GM21737 (cell line): ENCODE data around the gene PCIF1.
"Not testable (repeated sequence)": the region's sequence is repeated elsewhere in the genome, so short reads cannot be mapped to it uniquely, and the experiment has no call there.

Source experiments
- ATAC-seq: cut with Tn5 transposase; IDR thresholded peaks from one replicate; pipeline ENCODE4 v1.9.1; 2021; ENCODE audit warnings: mild to moderate bottlenecking, moderate library complexity; ENCODE audit not compliant: unreplicated experiment

The PCIF1 gene

DNA sequence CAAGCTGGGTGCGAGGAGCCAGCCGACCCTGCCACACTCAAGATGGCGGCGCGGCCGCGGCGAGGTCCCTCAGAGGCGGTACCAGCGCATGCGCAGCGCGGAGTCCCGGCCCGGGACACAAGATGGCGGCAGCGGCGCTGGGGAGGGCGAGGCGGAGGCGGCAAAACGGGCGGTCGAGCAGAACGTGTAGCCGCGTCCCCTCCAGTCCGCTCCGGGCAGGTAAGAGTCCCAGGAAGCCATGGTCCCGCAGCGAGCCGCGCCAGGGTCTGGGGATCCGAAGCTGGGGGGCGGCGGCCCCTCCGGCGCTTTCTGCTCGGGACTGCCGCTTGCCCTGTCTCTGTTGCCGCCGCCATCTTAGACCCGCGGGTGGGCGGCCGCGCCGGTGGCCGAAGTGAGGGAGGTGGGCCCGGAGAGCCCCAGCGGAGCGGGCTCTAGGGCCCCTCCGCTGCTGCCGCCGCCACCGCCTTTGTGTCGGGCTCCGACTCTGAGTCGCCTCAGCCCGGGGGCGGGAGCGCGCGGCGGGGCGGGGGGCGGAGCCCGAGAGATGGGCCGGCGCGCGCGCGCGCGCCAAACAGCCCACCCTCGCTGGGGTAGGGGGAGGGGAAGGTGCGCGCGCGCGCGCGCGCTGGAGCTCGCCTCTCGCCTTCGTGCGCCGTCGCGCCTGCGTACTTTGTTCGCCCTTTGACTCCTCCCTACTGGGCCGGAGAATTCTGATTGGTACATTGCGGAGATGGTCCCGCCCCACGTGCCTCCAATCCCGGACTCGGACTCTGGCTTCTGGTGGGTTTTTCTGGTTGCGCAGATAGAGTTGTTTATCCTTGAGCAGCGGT lies at the start of gene PCIF1:
Gene PCIF1, plus strand, starts transcription at position 98 of the 830 bp plus-strand sequence. CDS start 4,317 bp downstream, outside the sequence.
- peak; percentile 74 for ATAC-seq

DNA sequence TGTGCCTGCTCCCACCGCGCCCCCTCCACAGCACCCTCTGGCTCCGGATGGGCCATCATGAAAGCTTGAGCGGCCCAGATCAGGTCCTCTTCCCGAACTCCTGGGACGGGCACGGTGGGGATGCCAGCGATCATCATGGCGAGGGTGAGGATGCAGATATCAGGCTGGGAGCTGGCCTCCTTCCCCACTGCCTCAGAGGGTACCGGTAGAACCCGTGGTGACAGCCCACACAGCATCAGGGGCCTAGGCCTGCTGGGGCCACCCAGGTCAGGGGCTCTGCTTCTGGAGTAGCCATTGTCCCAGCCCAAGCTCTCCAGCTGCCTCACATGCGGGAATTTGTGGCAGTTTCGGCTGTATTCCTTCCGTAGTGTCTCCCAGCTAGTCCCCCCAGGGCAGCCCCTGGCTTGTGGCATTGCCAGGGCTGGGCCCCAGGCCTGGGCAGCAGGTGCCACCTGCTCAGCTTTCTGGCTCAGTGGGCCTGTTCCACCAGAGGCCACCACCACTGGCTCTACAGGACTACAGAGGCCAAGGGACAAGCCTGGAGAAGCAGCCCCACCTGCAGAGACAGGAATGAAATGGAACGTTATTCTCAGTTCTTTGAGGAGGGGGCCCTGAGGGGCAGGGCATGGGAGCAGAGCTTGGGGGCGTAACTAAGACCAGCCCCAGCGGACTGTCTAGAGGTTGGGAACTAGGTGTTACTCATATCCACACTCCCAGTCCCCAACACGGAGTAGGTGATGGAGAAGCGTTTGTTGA lies 47.7 kb upstream of the PCIF1 start:
- no peak for ATAC-seq

DNA sequence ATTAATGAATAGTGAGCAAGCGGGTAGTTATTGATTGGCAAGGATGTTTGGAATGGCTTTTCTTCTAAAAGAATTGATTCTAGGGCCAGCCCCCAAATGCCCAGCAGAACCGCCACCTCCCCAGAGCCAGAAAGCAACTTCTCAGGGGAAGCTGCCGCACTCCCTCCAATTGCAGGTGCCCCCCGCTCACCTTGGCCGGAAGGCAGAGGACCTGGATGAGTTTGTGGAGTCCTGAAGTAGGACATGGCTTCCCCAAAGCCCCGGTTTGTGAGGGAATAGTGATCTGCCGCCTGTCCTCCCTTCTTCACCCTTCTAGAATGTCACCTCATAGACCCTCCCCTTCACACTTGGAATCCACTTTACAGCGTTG lies 47.2 kb upstream of the PCIF1 start, which contains the start of gene SPATA25:
Gene SPATA25, minus strand, starts transcription at position 277 of the 370 bp plus-strand sequence. Its CDS starts 32 bp downstream, at position 245.
- ATAC-seq, result no peak

DNA sequence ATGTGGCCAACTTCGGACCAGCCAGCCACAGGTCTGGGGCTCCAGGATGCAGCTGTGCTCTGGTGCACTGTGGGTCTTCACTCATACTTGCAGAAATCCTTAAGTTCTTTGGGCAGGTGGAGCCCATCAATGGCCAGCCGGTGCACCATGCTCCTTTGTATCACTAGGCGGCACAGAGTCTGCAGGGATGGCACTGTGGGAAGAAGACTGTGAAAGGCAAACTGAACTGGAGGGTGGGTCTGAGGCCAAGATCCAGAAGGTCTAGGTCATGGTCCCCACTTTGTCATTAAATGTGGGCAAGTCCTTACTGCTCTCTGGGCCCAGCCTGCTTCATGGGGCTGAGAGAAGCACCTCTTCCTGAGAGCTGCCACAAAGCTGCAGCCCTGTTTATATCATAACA lies 45.8 kb upstream of the PCIF1 start:
- ATAC-seq, result no peak

DNA sequence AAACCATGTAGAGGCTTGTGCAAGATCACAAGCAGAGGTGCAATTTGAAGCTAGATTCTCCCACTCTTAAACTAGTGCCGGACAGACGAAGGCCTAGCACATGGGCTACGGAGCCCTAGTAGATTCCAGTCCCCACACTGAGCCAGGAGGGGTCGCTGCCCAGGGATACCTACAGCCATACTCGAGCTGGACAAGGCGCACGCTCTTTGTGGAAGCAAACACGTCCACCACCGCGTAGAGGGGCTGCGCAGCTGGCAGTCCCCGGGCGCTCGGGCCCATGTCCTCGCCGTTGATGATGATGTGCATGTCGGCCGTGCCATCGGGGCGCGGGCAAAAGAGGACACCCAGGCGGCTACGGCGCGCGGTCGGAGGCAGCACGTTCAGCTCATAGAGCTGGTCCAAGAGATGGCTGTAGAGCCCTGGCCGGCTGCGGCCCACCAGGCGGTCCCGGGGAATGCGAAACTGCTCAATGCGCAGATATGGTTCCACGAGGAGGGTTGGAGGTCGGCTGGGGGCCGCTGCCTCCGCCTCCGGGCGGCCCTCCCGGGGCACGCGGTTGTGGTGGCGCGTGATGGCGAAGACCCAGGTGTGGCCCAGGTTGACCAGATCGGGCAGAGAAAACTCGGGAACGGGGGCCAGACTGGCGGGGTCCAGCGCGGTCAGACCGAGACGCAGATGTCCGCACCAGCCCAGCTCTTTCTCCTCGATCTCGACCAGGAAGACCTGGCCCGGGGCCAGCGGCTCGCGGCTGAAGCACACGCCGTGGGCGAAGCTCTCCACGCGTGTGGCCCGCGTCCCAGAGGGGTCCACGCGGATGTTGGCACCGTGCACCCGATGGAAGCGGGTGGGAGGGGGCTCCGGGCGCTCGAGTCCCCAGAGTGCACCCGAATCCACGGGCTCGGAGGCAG lies 44.2 kb upstream of the PCIF1 start:
- no peak for ATAC-seq

DNA sequence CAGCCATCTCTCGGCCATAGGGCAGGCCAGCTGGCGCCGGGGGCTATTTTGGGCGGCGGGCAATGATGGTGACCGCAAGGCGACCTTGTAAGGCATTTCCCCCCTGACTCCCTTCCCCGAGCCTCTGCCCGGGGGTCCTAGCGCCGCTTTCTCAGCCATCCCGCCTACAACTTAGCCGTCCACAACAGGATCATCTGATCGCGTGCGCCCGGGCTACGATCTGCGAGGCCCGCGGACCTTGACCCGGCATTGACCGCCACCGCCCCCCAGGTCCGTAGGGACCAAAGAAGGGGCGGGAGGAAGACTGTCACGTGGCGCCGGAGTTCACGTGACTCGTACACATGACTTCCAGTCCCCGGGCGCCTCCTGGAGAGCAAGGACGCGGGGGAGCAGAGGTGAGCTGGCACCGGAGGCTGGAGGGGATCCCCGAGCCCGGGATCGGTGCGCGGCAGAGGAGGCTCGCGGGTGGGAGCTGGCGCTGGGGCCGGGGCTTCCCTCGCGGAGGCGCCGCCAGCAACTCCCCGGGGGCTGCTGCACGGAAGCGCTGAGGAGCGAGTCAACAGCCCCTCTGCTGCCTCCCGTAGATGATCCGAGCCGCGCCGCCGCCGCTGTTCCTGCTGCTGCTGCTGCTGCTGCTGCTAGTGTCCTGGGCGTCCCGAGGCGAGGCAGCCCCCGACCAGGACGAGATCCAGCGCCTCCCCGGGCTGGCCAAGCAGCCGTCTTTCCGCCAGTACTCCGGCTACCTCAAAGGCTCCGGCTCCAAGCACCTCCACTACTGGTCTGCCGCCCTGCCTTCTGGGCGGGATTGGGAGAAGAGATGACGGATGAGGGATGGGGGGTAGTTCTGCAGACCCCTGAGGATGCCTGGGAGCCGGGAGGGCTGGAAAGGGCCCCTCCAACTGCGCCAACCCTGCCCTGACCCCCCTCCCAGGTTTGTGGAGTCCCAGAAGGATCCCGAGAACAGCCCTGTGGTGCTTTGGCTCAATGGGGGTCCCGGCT lies 43.2 kb upstream of the PCIF1 start, which contains the start of the genes CTSA and NEURL2:
Gene CTSA, plus strand, starts transcription at position 351 of the 999 bp plus-strand sequence. Its CDS starts 234 bp downstream, at position 585.
Gene NEURL2, minus strand, starts transcription at position 224 of the 999 bp plus-strand sequence. Its CDS starts 217 bp downstream, at position 7.
- ATAC-seq, result peak; percentile 62

DNA sequence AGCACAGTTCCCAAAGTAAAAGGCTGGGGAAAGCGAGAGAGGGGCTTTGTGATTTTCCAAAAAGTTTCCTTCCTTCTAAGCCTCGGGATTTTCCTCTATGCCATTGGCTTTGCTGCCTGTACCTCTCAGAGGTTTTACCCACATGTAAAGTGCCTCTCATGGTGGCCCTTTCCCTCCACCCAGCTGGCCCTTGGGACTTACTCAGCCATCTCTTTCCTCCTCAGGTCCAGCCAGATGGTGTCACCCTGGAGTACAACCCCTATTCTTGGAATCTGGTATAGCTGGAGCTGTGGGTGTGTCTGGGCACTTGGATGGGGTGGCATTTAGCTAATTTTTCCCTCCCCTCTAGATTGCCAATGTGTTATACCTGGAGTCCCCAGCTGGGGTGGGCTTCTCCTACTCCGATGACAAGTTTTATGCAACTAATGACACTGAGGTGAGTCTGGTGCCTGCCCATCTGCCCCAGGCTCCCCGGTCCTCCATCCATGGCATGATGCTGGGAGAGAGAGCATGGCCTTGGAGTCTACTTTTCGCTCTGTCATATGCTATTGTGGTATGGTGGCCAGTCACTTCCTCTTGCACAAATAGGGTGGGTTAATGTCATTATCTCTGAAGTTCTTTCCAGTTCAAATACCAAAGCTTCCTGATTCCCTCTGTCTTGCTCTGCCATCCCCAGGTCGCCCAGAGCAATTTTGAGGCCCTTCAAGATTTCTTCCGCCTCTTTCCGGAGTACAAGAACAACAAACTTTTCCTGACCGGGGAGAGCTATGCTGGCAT lies 42.2 kb upstream of the PCIF1 start:
- ATAC-seq, result no peak

DNA sequence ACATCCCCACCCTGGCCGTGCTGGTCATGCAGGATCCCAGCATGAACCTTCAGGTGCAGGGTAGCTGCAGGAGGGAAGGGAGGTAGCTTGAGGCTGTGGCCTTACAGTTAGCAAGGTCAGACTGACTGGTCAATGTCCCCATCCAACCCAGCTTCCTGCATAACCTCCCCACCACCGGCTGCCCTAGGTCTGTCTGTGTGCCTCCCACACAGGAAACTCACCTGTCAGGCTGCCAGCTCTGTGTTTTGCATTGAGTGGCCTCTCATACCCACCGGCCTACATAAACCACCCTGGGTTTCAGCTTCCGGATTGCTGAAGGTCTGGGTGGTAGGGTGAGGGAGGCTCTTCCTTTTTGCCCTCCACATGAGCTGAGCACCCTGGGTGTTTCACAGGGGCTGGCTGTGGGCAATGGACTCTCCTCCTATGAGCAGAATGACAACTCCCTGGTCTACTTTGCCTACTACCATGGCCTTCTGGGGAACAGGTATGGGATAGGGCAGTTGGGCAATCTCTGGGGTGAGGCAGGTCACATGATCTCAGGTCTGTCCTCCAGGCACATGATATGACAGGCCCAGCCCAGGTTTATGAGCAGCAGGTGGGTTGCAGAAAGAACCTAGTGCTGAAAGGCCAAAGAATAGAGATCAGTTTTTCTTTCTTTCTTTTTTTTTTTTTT lies 41.5 kb upstream of the PCIF1 start:
- no peak for ATAC-seq

DNA sequence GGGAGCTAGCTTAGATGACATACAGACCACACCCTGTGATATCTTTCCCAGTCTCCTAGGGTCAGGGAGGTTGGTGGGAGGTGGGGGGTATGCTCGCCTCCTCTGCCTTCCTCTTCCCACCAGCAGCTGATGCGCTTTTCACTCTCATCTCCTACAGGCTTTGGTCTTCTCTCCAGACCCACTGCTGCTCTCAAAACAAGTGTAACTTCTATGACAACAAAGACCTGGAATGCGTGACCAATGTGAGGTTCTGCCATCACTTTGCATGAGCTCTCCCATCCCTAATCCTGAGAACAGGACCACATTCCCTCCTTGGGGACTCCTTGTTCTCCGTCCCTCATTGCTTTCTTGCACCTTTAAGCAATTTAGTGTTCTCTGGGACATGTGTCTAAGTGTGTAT lies 40.7 kb upstream of the PCIF1 start:
- ATAC-seq, result no peak

DNA sequence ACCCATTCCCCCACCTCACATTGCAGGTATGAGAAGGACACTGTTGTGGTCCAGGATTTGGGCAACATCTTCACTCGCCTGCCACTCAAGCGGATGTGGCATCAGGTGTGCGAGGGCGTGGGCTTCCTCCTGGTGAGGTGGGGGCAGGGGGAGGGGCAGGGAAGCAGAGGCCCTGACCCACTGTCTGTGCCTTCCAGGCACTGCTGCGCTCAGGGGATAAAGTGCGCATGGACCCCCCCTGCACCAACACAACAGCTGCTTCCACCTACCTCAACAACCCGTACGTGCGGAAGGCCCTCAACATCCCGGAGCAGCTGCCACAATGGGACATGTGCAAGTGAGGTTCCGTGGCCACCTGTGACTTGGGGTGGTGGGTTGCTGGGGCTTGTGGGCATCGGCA lies 39.7 kb upstream of the PCIF1 start:
- ATAC-seq, result no peak

DNA sequence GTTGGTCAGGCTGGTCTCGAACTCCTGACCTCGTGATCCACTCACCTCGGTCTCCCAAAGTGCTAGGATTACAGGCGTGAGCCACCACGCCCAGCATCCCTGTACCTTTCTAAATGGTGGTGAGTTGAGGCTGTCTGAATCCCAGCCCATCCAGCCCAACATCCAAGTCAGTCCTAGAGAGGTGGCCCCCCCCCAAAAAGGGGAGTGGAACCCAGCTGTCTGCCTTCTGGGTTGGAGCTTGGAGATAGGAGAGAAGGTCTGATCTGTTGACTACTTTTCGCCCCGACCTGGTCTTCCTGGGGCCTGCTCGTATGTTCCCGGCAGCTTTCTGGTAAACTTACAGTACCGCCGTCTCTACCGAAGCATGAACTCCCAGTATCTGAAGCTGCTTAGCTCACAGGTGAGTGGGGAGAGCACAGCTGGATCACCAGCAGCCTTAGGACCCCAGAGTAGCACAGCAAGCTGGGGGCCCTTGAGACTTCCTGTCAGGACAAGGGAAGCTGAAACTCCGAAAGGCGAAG lies 37.8 kb upstream of the PCIF1 start:
- ATAC-seq, result no peak

DNA sequence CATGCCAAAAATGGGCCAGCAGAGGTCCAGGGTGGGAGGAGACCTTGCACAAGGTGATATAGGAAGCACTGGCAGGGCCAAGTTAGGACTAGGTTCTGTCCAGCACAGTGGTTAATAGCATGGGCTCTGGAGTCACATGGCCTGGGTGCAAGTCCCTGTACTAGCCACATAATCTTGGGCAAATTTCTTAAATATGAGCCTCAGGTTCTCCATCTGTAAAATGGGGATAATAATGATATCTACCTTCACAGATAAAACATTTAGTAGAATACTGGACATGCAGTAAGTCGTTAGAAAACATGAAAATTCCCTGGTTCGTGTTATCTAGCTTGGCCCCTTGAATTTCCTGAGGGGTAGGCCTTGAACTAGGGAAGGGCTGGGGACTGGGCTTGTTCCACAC lies 37.2 kb upstream of the PCIF1 start:
- no peak for ATAC-seq

DNA sequence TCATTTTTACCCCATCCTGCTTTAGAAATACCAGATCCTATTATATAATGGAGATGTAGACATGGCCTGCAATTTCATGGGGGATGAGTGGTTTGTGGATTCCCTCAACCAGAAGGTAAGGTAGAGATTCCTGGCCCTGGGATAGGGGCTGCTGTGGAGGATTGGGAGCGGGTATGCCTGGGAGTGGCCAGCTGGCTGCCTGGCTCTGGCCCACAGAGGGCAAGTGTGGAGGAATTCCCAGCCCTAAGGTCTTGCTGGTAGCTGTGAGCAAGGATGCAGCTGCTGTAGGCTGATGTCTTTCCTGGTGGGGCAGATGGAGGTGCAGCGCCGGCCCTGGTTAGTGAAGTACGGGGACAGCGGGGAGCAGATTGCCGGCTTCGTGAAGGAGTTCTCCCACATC lies 36.8 kb upstream of the PCIF1 start:
- no peak for ATAC-seq

DNA sequence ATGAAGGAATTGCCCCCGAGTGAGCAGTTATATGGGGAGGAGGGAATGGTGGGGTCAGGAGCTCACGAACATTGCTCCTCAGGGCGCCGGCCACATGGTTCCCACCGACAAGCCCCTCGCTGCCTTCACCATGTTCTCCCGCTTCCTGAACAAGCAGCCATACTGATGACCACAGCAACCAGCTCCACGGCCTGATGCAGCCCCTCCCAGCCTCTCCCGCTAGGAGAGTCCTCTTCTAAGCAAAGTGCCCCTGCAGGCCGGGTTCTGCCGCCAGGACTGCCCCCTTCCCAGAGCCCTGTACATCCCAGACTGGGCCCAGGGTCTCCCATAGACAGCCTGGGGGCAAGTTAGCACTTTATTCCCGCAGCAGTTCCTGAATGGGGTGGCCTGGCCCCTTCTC lies 36.2 kb upstream of the PCIF1 start:
- ATAC-seq, result no peak

DNA sequence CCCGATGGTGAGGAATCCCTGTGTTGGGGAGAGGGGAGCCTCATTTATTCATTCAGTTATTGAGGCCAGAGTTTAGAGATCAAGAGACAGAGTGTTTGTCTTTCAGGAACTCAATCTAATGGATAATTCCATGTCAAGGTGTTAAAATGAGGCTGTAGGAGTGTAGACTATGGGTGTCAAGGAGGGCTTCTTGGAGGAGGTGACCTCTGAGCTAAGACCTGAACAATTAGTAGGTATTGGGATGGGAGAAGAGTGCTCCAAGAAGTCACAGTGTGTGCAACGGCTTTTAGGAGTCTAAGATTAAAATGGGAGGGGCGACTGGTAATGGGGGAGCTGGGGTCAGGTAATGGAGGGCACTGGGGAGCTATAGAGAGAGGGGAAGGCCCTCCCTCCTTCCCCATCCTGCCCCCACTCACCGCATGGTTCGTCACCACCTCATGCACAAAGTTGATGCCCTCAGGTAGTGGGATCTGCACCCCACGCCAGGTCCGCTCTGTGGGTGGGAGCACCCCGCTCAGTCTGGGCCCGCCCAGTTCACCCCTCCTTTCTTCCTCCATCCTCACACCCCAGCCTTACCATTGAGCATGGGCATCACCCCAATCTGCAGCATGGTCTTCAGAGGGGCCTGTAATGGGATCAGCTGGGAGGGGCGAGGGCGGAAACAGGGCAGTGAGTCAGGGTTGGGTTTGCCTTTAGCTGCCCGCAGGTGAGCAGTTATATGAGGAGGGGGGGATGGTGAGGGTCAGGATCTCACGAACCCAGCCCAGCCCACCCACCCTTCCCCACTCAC lies 35.2 kb upstream of the PCIF1 start:
- ATAC-seq, result no peak

DNA sequence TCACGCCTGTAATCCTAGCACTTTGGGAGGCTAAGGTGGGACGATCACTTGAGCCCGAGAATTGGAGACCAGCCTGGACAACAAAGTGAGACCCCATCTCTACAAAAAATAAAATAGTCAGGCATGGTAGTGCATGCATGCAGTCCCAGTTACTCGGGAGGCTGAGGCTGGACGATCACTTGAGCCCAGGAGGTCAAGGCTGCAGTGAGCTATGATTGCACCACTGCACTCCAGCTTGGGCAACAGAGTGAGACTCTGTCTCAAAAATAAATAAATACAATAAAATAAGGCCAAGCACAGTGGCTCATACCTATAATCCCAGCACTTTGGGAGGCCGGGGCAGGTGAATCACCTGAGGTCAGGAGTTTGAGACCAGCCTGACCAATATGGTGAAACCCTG lies 33.2 kb upstream of the PCIF1 start:
- ATAC-seq, result not testable (repeated sequence)

DNA sequence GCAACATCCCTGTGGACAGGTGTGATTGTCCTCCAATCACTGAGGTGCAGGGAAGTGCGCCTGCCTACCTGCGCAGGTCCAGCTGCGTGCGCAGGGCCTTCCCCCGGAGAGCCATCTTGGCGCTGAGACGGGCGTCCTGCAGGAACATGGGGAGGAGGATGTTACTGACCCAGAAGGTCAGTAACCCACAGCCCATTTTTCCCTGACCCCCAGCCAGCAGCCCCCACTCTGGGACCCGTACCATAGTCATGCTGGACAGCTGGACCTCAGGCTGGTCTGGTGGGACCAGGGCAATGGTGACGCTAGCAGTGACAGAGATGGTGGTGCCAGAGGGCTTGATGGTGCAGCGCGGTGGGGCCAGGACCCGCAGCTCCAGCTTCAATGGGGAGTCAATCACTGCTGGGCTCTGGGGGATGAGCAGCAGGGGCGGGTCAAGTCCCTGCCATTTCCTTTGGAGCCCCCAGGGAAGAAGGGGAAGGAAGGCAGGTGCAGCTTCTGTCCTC lies 32.2 kb upstream of the PCIF1 start:
- ATAC-seq, result no peak
